Embryonic facial prominence (tissue), 1 donor: ENCODE measurements around the gene ERVMER34-1.
A peak's percentile ranks its signal among the peaks of the same experiment; 100 is the strongest.

Source experiments
- DNase-seq: peaks from one replicate; pipeline ENCODE4 v3.0.0-alpha.2; 2016; ENCODE audit errors: extremely low spot score

ERVMER34-1 gene

GRCh38 chr4:52750819-52751486, at the start of gene ERVMER34-1:
TSS of gene ERVMER34-1 (minus strand) at chr4:52751425. CDS start at chr4:52745520, 5,905 bp downstream.
- DNase-seq, result no peak

DNA sequence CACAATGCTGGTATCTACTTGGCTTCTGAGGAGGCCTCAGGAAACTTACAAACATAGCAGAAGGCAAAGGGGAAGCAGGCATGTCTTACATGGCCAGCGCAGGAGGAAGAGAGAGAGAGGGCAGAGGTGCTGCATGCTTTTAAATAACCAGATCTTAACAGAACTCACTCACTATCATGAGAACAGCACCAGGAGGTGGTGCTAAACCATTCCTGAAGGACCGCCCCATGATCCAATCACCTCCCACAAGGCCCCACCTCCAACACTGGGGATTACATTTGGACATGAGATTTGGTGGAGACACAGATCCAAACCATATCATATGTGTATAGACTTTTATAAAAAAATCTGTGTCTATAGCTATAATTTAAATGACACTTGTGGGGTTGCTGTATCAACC, 48.6 kb upstream of the ERVMER34-1 start:
- no peak for DNase-seq

DNA sequence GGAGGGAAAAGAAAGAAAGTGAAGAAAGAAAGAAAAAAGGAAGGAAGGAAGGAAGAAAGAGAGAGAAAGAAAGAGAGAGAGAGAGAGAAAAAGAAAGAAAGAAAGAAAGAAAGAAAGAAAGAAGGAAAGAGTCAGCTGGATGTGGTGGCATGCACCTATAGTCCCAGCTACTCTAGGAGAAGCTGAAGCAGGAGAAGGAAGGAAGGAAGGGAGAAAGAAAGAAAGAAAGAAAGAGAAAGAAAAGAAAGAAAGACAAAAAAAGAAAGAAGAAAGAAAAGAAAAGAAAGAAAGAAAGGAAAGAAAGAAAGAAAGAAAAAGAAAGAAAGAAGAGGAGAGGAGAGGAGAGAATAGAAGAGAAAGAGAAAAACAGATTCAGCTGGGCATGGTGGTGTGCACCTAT, 44.3 kb upstream of the ERVMER34-1 start:
- no peak for DNase-seq

DNA sequence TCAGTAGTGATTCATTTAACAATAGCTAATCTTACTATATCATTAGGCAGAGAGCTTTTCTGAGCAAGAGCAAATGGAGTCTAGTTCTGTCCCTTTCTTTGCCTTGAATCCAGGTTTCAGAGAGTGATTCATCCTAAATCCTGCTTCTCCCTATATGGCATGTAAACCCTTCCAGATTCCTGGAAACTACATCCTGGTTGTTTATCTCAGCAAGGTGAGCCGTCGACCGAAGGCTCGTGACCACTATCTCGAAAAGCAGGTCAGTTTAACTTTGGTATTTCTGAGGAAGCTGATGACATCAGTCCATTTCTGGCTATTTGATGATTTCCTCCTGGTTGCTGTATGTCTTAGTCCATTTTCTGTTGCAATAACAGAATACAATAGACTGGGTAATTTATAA, 40.7 kb upstream of the ERVMER34-1 start:
- no peak for DNase-seq

DNA sequence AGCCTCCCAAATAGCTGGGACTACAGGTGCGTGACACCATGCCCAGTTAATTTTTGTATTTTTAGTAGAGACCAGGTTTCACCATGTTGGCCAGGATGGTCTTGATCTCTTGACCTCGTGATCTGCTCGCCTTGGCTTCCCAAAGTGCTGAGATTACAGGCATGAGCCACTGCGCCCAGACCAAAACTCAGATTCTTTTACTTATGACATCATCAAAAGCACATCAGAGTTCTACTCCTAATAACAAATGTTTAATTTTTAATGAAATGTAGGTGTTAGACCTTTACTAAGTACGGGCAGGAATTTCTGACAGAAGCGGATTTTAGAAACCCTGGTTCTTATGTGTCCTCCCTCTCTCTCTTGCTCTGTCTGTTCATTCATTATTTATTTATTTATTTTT, 38.5 kb upstream of the ERVMER34-1 start:
- DNase-seq, result no peak

GRCh38 chr4:52788806-52789205, 37.6 kb upstream of the ERVMER34-1 start:
- no peak for DNase-seq

DNA sequence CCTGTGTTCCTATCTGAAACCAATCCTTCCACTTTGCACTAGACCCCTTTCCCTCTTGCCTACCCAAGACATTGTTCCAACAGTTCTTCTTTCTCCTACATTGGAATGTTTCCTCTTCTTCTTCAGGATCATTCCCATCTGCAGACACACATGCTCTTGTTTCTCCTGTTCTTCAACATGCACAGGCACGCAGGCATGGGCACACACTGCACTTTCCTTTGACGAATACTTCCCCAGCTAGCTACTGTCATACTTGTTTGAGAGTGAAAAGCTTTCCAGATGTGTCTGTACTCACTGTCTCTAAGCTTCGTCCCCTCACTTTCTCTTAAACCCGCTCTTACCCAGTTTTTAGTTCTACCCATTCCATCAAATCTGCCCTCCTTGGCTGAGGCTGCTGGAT, 31.8 kb upstream of the ERVMER34-1 start:
- no peak for DNase-seq

GRCh38 chr4:52780617-52781354, 29.6 kb upstream of the ERVMER34-1 start:
- no peak for DNase-seq

DNA sequence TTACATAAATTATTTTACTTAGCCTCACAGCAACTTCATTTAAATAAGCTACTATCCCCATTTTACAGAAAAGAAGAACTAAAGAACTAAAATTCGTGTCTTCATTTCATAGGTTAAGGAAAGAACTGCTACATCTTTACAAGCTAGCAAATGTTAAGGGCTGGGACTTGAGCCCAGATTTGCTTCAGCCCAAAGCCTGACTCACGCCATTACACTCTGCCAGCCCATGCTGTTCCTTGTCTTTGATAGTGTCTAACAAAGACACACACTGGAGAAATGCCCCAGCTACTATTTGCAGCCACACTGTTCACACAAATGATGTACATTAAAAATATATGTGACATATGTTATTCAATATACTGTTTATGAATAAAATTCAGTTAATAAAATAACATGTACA, 29.0 kb upstream of the ERVMER34-1 start:
- DNase-seq, result no peak

DNA sequence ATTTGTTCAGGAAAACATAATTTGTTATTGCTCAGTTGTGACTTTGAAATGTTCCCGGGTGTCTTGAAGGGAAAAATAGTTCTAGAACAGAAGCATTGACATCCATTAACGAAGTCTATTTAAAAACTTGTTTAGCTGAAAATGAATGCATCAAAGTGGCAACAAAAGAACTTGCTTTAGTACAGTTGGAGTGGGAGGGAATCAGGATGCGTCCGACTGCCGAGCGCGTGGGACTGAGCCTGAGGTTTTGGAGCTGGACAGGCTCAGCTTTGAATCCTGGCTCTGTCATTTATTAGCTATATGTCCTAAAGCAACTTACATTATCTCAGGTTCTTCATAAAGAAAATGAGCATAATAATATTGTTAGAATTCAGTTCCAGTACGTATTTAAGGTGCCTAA, 9.0 kb upstream of the ERVMER34-1 start:
- no peak for DNase-seq

DNA sequence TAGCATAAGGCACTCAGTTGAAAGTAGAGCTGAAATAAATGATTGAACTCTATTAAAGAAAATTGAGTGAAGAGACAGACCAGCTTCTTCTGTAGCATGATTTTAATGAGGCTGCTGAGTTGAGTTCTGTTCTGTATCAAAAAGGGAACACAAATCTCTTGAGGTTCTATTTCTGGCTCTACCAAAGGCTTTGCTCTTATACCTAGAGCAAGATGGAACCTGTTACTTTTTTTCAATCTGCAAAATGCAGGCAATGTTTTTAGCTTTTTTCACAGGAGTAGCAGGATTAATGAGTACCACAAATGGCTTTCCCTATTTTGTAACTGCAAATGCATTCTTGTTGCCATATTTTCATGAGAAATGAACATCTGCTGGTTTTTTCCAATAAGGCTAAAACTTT, 4.2 kb upstream of the ERVMER34-1 start:
- no peak for DNase-seq

- no peak for DNase-seq
These were observed 1.7 kb upstream of the ERVMER34-1 start for GRCh38 chr4:52752936-52753335.

GRCh38 chr4:52751487-52751911, 274 bp upstream of the ERVMER34-1 start:
- no peak for DNase-seq

DNA sequence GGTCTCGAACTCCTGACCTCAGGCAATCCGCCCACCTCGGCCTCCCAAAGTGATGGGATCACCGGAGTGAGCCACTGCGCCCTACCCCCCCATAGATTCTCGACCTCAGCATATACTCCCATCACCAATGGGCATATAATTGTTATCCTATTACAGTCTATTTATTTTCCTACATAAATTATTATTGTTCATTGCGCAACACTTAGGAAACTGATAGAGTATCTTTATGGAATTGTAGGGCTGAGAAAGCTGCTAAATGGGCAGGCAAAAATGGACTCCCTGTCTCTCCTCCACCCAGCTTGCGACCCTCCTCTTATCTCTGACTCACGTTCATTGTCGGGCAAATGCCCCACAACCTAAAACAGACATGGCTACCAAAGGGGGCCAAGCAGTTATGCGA, 1.0 kb downstream of the ERVMER34-1 start:
- DNase-seq, result no peak

DNA sequence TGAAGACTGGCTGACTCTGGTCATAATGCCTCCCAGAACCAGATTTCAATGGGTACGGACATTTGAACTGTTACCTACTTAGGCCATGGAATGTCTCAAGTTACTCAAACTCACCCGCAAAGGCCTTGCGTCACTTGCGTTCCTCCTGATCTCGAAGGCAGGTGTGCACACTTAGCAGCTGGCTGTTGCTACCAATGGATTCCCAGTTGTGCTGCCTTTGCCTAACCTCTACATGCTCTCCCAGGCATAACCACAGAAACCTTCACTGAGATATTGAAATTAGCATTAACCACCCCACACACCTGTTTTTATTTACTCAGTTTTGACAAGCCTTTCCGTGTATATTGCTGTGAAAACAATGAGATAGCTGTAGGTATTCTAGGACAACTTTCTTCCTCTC, 2.8 kb downstream of the ERVMER34-1 start:
- no peak for DNase-seq

DNA sequence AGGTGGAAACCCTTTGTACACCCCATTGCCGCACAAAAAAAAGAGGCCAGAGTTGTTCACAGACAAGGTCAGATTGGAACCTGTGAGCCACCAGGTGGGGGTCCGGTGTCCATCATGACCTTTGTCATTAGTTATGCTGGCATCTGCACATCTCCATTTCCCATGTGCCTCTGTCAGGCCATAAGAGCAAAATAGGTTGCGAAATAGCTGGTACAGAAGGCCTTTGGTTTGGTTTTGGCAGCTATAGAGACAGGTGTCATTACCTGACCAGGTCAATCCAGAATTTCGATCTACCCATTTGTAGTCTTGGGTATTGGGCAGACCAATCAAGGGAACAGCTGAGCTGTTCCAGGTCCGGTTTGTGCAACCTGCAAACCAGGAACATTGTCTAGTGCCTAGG, 6.6 kb downstream of the ERVMER34-1 start:
- DNase-seq, result no peak

- DNase-seq, result no peak
These were observed 7.7 kb downstream of the ERVMER34-1 start for GRCh38 chr4:52743444-52744019.

DNA sequence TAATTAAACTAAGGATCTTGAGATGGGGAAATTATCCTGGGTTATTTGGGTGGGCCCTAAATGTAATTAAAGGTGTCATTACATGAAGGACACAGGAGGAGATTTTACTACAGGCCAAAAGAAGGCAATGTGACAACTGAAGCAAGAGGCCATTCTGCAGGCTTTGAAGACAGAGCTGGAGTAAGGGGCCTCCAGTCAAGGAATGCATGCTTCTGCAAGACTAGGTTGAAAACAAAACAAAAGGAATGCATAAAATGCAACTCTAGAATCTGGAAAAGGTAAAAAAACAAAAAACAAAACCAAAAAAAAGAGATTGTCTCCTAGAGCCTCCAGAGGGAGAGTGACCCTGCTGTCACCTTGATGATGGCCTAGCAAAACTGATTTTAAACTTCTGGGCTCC, 21.6 kb downstream of the ERVMER34-1 start:
- DNase-seq, result no peak

- DNase-seq, result no peak
These were observed 22.5 kb downstream of the ERVMER34-1 start for GRCh38 chr4:52728691-52729240.

DNA sequence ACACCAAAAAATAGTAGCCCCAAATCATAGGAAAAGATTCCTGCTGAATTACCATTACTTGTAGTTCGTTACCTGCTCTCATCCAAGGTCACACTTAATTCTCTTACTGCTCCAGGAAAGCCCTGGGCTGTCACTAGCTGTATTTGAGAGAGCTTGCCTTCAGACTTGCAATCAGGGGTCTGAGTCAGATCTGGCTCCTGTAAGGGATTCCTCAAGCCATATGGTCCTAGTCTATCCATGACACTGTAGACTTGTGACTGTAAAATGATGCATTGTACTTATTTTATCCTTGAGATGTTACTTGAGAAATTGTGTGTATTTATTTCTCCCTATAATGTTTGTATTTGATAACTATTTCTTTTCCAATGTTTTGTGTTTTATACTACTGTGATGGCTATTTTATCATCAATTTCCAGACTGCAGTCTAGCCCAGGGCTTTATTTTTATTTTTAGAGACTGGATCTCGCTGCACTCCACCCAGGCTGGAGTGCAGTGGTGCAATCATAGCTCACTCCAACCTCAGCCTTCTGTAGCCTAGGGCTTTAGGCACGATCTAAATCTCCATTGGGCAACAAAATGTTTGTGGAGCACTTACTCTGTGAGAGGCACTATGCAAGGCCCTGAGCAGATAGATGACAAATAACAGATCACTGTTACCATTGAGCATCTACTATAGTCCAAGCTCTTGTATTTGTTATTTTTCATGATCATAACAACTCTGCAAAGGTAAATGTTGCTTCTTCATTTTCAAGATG, 24.2 kb downstream of the ERVMER34-1 start:
- DNase-seq, result no peak

- DNase-seq, result peak; percentile 87
These were observed 29.0 kb downstream of the ERVMER34-1 start for GRCh38 chr4:52721968-52722815.
